K562 (cell line): ENCODE data around the gene CHSY3.

Source experiments
- CTCF ChIP-seq, 3 experiments: IDR thresholded peaks in 2 of 3; conservative IDR thresholded peaks in 1 of 3; 2 replicates each; pipeline ENCODE4 v1.5.1; 2011 to 2012; ENCODE audit warnings: low read length in 3 of 3, mild to moderate bottlenecking in 3 of 3, control low read depth in 2 of 3, improper control_type of control experiment in 1 of 3, inconsistent platforms in 1 of 3, low read depth in 1 of 3, mixed read lengths in 1 of 3, moderate library complexity in 1 of 3; ENCODE audit not compliant: insufficient read depth in 2 of 3
- MAFK ChIP-seq: IDR thresholded peaks from 2 replicates; pipeline ENCODE4 v1.6.1; 2011; ENCODE audit warnings: low read length, improper control_type of control experiment

- TF ChIP-seq MAFK, result no peak
- TF ChIP-seq CTCF (IDR thresholded peaks at IDR 0.05 in 2 of 3, conservative IDR thresholded peaks at IDR 0.05 in 1 of 3; ENCODE audit: insufficient read depth in 2 of 3, low read depth in 1 of 3, low read length in 3 of 3), result no peak
These were observed 1.4 kb upstream of the CHSY3 start for GRCh38 chr5:129902816-129903215.
